HepG2 (cell line): ENCODE measurements around the gene TEAD4. TPM values are rescaled to one million over a fixed set of nuclear protein-coding genes. Genes with fewer than 3 reads are reported as not detected.
A peak's percentile ranks its signal among the peaks of the same experiment; 100 is the strongest.

Experiments
- ARHGAP35 ChIP-seq: sonication (generic); formaldehyde crosslinking; IDR thresholded peaks from 2 replicates; pipeline ENCODE4 v1.9.0; 2022; ENCODE audit warnings: mild to moderate bottlenecking, inconsistent platforms, moderate library complexity, missing genetic modification reagents, borderline replicate concordance
- CREB1 ChIP-seq, 2 experiments: fragments of 450-650 bp in 1 of 2; IDR thresholded peaks; 2 replicates each; pipeline ENCODE4 v1.6.1; 2016 to 2017; ENCODE audit warnings: control low read depth in 1 of 2, mild to moderate bottlenecking in 1 of 2, missing compliant biosample characterization in 1 of 2, missing genetic modification characterization in 1 of 2
- FOSL2 ChIP-seq: sonication (generic); formaldehyde crosslinking; IDR thresholded peaks from 2 replicates; pipeline ENCODE4 v1.4.0; 2020; ENCODE audit warnings: missing genetic modification reagents
- FOXM1 ChIP-seq: sonication (generic); formaldehyde crosslinking; IDR thresholded peaks from 2 replicates; pipeline ENCODE4 v1.5.0; 2020; ENCODE audit warnings: missing genetic modification reagents
- GPBP1L1 ChIP-seq: sonication (generic); formaldehyde crosslinking; IDR thresholded peaks from 2 replicates; pipeline ENCODE4 v1.5.0; 2020; ENCODE audit warnings: mild to moderate bottlenecking, missing genetic modification reagents
- HNRNPK ChIP-seq: fragments of 200-400 bp; formaldehyde crosslinking; IDR thresholded peaks from 2 replicates; pipeline ENCODE4 v1.6.1; 2018; ENCODE audit warnings: low read length, low read depth, moderate library complexity, mild to moderate bottlenecking; ENCODE audit not compliant: poor library complexity, severe bottlenecking
- IKZF1 ChIP-seq: fragments of 450-650 bp; IDR thresholded peaks from 2 replicates; pipeline ENCODE4 v1.7.1; 2016
- MTF1 ChIP-seq: sonication (generic); formaldehyde crosslinking; IDR thresholded peaks from 2 replicates; pipeline ENCODE4 v1.5.0; 2020; ENCODE audit warnings: missing genetic modification reagents
- MXD1 ChIP-seq: sonication (generic); formaldehyde crosslinking; IDR thresholded peaks from 2 replicates; pipeline ENCODE4 v1.4.0; 2020; ENCODE audit warnings: mild to moderate bottlenecking, missing genetic modification reagents
- NFE2L2 ChIP-seq: fragments of 150-350 bp; IDR thresholded peaks from 2 replicates; pipeline ENCODE4 v1.6.1; 2014; ENCODE audit warnings: low read length
- POGZ ChIP-seq: sonication (generic); formaldehyde crosslinking; IDR thresholded peaks from 2 replicates; pipeline ENCODE4 v1.4.0; 2020; ENCODE audit warnings: mild to moderate bottlenecking, missing genetic modification reagents
- SNAPC4 ChIP-seq: sonication (generic); formaldehyde crosslinking; IDR thresholded peaks from 2 replicates; pipeline ENCODE4 v1.4.0; 2020; ENCODE audit warnings: mild to moderate bottlenecking, missing genetic modification reagents
- SP1 ChIP-seq, 2 experiments: fragments of 450-650 bp in 1 of 2; sonication (generic) in 1 of 2; formaldehyde crosslinking in 1 of 2; IDR thresholded peaks; 2 replicates each; pipeline versions ENCODE4 v1.4.0 to v1.6.1; 2016 to 2020; ENCODE audit warnings: missing genetic modification reagents in 1 of 2
- TAF15 ChIP-seq: fragments of 200-400 bp; formaldehyde crosslinking; IDR thresholded peaks from one replicate; pipeline ENCODE4 v1.6.1; 2018; ENCODE audit warnings: mild to moderate bottlenecking, low read depth, low read length; ENCODE audit not compliant: poor library complexity, severe bottlenecking
- ZMYM2 ChIP-seq: sonication (generic); formaldehyde crosslinking; IDR thresholded peaks from 2 replicates; pipeline ENCODE4 v1.8.0; 2022; ENCODE audit warnings: mild to moderate bottlenecking, missing genetic modification reagents
- ZNF10 ChIP-seq: sonication (generic); formaldehyde crosslinking; IDR thresholded peaks from 2 replicates; pipeline ENCODE4 v1.4.0; 2020; ENCODE audit warnings: mild to moderate bottlenecking, low read depth, missing genetic modification reagents, borderline replicate concordance
- ZNF207 ChIP-seq: fragments of 450-650 bp; IDR thresholded peaks from 2 replicates; pipeline ENCODE4 v1.6.1; 2016; ENCODE audit warnings: antibody characterized with exemption, borderline replicate concordance
- ZNF331 ChIP-seq: sonication (generic); formaldehyde crosslinking; IDR thresholded peaks from 2 replicates; pipeline ENCODE4 v1.4.0; 2020; ENCODE audit warnings: missing genetic modification reagents
- ZNF33A ChIP-seq: sonication (generic); formaldehyde crosslinking; IDR thresholded peaks from 2 replicates; pipeline ENCODE4 v1.5.1; 2020; ENCODE audit warnings: missing genetic modification reagents, mild to moderate bottlenecking, moderate library complexity, borderline replicate concordance
- ZNF354B ChIP-seq: sonication (generic); formaldehyde crosslinking; IDR thresholded peaks from 2 replicates; pipeline ENCODE4 v1.8.0; 2022; ENCODE audit warnings: mild to moderate bottlenecking, missing genetic modification reagents
- ZNF441 ChIP-seq: sonication (generic); formaldehyde crosslinking; IDR thresholded peaks from 2 replicates; pipeline ENCODE4 v1.7.0; 2021; ENCODE audit warnings: missing genetic modification reagents, borderline replicate concordance
- ZNF704 ChIP-seq: sonication (generic); formaldehyde crosslinking; IDR thresholded peaks from 2 replicates; pipeline ENCODE4 v1.8.1; 2023; ENCODE audit warnings: mild to moderate bottlenecking, inconsistent platforms, moderate library complexity, missing genetic modification reagents, borderline replicate concordance
- ZNF839 ChIP-seq: sonication (generic); formaldehyde crosslinking; IDR thresholded peaks from 2 replicates; pipeline ENCODE4 v1.4.0; 2020; ENCODE audit warnings: missing genetic modification reagents, mild to moderate bottlenecking, borderline replicate concordance
- polyA plus RNA-seq, 8 experiments: library from polyadenylated mRNA; depleted of rRNA in 3 of 8; stranded (reverse) in 7 of 8; unstranded in 1 of 8; fragments of >200 nt; fragmentation: Illumina TruSeq in 4 of 8; extraction: Trizol in 4 of 8; gene quantifications; 2 replicates each; pipeline versions ENCODE4 v1.2.1 to v1.2.3, GENCODE V29; 2011 to 2016; ENCODE audit warnings: low read depth in 4 of 8, missing spikeins in 1 of 8, mixed read lengths in 1 of 8; ENCODE audit not compliant: insufficient read depth in 1 of 8
- total RNA-seq, 5 experiments: library from RNA; depleted of rRNA; stranded (reverse); fragments of >200 nt; fragmentation: Illumina TruSeq; extraction: Trizol; gene quantifications; 2 replicates each; pipeline ENCODE4 v1.2.3, GENCODE V29; 2016; ENCODE audit warnings: low read depth in 1 of 5

TEAD4 gene
- total and polyA plus RNA-seq, 2 of the 13 experiments (the other 11 are each of a cell fraction or from before 2014, with no cell fraction given) = 45.0 to 69.4 TPM

GRCh38 chr12:2963154-2963759 lies 4.1 kb downstream of the TEAD4 start (continued):
- TF ChIP-seq GPBP1L1 (CRISPR knock-in tag) (no peak), NFE2L2 (no peak), FOSL2 (CRISPR knock-in tag) (peak; percentile 68), ZNF354B (CRISPR knock-in tag) (no peak), IKZF1 (no peak), MTF1 (CRISPR knock-in tag) (no peak), ZMYM2 (CRISPR knock-in tag) (no peak), MXD1 (CRISPR knock-in tag) (no peak), SNAPC4 (CRISPR knock-in tag) (peak; percentile 78), FOXM1 (no peak), POGZ (CRISPR knock-in tag) (peak; percentile 46; the same call in 1 of the 2 replicates), HNRNPK (no peak), ZNF704 (no peak), ZNF207 (no peak), ZNF10 (CRISPR knock-in tag) (no peak), SP1 (IDR thresholded peaks at IDR 0.05) (no peak), SP1 (CRISPR knock-in tag; IDR thresholded peaks at IDR 0.05) (no peak), CREB1 (IDR thresholded peaks at IDR 0.05) (no peak), CREB1 (CRISPR knock-in tag; IDR thresholded peaks at IDR 0.05) (peak; percentile 55; the same call in 1 of the 2 replicates), ZNF331 (CRISPR knock-in tag) (no peak; the same call in 1 of the 2 replicates), ARHGAP35 (no peak), ZNF839 (CRISPR knock-in tag) (no peak), ZNF33A (CRISPR knock-in tag) (no peak), ZNF441 (CRISPR knock-in tag) (peak; percentile 74; the same call in 1 of the 2 replicates), TAF15 (no peak)
